GM12873 (cell line): ENCODE results near the gene IFNL4.

Experiments used
- CTCF ChIP-seq: IDR thresholded peaks from 2 replicates; pipeline ENCODE4 v1.5.1; 2012; ENCODE audit warnings: low read depth, mild to moderate bottlenecking, moderate library complexity, low read length, control low read depth; ENCODE audit not compliant: insufficient read depth; ENCODE audit errors: missing control alignments

Gene IFNL4

GRCh38 chr19:39248806-39249205, at the start of gene IFNL4:
IFNL4 (minus strand) TSS chr19:39248856.
- TF ChIP-seq CTCF: no peak

DNA sequence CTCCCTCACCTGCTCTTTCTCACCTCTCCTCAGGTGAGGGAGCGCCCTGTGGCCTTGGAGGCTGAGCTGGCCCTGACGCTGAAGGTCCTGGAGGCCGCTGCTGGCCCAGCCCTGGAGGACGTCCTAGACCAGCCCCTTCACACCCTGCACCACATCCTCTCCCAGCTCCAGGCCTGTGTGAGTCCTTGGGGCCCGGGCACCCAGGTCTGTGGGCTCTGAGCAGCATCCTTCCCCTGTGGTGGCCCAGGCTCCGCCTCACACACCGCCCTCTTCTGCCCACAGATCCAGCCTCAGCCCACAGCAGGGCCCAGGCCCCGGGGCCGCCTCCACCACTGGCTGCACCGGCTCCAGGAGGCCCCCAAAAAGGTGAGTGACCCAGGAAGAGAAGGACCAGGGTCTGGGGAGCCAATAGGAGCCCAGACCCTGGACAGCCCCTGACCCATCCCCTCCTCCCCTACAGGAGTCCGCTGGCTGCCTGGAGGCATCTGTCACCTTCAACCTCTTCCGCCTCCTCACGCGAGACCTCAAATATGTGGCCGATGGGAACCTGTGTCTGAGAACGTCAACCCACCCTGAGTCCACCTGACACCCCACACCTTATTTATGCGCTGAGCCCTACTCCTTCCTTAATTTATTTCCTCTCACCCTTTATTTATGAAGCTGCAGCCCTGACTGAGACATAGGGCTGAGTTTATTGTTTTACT, 49.4 kb upstream of the IFNL4 start:
- no peak for TF ChIP-seq CTCF

- TF ChIP-seq CTCF: no peak
Observed at GRCh38 chr19:39296906-39297305, 48.2 kb upstream of the IFNL4 start.

- TF ChIP-seq CTCF: no peak
Observed at GRCh38 chr19:39296055-39296645, 47.5 kb upstream of the IFNL4 start, which contains the start of gene IFNL1. IFNL1 (plus strand) TSS chr19:39296407; CDS start chr19:39296422, 15 bp downstream.

DNA sequence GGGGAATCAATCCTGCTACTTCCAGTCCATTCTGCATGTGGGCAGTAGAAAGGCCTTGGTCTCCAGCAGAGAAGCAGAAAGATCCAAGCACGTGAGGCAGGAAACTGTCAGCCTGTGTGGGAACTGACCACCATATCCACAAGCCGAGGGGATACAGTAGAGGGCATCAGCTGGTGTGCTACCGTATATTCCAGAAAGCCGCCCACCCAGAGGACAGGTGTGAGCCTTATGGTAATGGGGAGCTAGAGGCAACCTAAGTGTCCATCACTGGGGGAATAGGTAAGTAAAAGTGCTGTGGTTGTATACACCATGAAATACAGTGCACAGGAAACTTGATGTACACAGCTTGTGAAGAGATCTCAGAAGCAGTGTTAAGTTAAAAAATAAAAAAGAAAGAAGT, 44.7 kb upstream of the IFNL4 start:
- TF ChIP-seq CTCF: no peak

GRCh38 chr19:39284032-39284431, 35.4 kb upstream of the IFNL4 start:
- no peak for TF ChIP-seq CTCF

- TF ChIP-seq CTCF: no peak
Observed at GRCh38 chr19:39282021-39282420, 33.4 kb upstream of the IFNL4 start.
